GM18499 (cell line): ENCODE results near the gene C1QTNF6.

ENCODE experiments used
- ATAC-seq: cut with Tn5 transposase; IDR thresholded peaks from one replicate; pipeline ENCODE4 v1.9.1; 2021; ENCODE audit warnings: moderate number of reproducible peaks; ENCODE audit not compliant: insufficient read depth, unreplicated experiment

Gene C1QTNF6

DNA sequence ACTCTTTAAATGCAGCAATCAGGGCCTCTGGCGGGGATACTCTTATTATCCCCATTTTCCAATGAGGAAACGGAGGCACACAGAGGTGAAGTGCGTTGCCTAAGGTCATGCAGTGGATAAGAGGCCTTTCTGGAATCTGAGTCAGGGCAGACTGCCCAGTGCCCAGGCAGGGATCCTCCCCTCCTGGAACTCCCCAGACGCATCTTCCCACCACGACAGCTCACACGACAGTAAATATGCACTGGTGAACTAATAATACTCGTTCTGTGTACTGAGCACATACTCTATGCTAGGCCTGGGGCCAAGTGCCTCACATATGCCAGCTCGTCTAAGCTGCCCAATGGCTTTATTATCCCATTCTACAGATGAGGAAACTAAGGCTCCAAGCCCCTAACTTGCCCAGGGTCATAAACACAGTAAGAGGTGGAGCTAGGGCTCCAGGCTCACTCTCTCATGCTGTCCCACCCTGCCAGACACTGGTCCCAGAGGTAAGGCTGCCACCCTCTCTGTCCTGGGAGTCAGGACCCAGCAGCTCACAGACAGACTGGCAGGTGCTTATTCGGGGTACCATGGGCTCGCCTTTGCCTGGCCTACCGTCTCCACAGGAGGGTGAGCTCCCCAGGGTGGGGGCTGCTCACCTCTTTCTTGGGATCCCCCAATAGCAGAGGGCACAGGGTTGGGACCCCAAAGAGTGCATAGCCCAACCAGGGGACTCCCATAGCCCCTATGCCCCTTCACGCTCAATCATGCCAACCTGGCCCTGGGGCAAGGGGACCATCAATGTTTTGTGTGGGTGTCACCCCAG lies 40.7 kb downstream of the C1QTNF6 start:
- no peak for ATAC-seq

DNA sequence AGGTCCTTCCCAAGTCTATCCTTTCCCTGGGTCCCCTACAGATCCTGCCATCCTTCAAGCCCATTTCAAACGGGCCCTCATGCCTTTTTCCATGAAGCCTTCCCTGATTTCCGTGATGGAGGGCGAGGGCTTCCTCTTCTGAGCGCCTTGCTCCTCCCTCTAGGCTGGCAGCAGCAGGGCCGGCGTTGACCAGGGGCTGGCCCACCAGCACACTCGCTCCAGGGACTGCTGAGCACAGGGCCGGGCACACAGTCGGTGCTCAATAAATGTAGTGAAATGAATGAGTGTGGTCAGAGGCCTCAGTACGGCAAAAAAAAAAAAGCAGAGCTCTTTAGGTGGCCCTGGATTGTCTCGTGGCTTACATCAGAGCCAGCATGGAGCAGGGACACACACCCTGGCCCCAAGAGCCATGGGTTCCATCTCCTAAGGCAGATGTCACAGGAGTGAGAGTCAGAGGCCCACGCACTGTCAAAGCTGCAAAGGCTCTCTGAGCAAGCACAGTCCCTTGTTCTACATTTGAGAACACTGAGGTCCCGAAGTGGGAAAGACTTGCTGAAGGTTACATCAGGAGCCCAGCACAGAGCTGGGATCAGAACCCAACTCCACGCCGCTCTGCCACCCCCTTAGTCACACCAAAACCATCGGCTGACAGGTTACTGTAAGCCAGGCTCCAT lies 41.4 kb downstream of the C1QTNF6 start:
- ATAC-seq = no peak

DNA sequence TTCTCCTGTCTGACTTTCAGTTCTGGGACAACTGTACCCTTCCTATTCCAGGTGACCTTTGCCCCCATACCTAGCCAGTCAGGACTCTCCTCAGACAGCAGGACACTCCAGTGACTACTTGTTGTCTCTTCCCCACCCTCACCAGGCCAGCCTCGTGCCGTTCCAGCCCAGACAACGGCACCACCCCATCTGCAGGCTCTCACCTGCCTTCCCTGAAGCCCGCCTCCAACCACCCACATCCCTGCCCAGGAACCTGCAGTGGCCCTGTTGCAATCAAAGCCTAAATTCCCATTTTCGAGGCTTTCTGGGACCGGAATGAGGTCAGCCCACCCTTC lies 42.0 kb downstream of the C1QTNF6 start:
- no peak for ATAC-seq

DNA sequence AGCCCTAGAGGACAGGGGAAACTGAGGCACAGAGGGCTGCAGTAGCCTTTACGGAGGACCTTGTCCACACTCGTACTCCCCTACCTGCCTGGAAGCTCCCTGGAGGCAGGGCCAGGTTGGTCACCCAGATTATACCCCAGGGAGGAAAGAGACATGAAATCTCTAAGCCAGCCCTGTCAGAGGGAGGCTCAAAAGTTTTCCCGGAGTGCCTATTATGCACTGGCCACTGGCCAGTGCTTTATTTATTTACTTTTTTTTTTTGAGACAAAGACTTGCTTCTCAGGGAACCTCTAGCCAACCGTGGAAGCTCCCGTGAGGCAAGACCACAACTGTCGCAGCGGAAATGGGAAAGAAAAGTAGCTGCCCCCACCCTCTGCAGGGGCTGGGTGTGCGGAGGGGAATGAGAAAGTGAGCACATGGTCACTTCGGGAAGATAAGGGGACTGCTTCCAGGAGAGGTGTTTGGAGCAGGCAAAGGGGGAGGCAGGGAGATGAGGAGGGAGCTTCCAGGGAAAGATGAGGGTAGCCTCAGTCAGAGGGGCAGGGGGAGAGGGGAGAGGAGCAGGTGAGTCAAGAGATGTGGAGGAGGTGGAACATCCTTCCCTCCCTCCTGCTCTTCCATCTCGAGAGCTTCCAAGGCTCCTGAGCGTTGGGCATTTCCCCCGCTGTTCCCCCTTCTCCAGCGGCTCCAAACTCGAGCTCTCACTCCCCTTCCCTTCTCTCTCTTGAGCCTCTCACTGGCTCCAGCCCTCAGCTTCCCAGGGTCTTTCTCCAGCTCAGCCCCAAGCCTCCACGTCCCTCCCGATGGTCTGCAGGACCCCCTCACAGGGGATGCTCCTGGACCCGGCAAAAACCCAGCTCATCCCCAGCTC lies 42.6 kb downstream of the C1QTNF6 start:
- no peak for ATAC-seq

DNA sequence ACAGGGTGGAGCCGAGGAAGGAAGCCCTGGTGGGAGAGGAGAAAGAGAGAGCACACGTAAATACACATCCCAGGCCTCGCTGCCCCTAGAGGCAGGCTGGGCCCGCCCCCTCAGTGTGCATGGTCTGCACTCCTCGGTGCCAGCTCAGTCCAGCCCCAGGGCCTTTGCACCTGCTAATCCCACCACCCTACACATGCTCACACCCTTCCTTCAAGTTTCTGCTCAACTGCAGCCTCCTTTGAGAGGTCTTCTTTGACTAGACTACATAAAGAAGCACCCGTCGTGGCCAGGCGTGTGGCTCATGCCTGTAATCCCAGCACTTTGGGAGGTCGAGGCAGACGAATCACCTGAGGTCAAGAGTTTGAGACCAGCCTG lies 43.9 kb downstream of the C1QTNF6 start:
- ATAC-seq = no peak

DNA sequence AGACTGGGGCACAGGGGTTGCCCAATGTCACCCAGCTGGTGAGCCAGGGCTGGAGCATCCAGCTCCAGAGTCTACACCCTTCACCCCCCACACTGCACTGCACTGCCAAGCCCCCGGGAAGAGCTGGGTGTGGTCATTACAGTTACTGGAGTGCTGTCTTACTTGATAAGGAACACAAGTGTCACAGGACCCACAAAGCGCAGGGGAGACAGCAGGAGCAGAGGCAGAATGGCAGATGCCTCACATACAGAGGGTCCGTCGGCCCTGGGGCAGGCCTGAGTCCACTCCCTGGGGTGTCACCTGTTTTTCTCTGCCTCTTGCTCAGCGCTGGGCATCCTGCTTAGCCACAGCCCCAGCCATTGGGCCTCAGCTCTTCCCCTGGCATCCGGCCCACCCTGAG lies 46.1 kb downstream of the C1QTNF6 start:
- no peak for ATAC-seq

DNA sequence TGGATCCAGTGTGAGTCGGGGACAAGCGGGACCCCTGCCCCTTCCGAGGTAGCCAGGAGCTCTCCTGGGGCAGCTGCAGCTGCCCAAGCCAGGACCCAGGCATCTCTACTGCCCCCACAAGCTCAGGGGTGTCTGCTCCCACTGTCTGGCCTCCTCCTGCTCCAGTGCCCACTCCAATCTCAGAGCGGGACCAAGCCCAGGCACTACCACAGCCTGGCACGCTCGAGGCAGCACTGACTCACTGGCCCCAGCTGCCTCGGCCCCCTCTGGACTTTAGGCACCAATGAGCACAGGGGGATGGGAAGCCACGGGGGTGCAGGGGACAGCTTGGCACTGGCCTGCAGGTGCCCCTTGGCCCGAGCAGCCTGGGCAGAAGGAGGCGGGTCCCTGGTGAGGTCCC lies 46.6 kb downstream of the C1QTNF6 start:
- no peak for ATAC-seq

DNA sequence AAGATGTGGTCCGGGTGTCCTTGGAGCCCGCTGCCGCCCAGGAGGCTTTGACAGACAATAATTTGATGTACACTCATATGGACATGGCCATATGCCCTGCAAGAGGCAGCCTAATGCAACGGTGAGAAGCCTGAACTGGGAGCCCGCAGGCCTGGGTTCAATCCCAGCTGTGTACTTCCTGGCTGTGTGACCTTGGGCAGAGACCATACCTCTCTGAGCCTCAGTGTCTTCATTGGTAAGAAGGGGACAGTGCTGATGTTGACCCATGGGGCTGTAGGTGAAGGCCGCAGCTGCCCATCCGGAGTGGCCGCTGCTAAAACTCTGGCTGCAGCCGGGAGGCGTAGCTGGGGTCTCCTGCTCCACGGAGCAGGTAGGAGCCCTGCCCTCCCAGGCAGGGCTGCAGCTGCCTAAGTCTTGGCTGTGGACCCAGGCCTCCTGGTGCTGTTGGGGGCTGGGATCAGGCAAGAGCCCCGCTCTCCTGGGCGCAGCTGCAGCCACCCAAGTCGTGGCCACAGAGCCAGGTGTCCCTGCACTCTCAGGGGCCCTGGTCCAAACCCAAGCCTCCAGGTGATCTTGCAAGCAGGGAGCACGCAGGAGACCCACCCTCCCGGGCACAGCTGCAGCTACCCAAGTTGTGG lies 47.2 kb downstream of the C1QTNF6 start:
- no peak for ATAC-seq

DNA sequence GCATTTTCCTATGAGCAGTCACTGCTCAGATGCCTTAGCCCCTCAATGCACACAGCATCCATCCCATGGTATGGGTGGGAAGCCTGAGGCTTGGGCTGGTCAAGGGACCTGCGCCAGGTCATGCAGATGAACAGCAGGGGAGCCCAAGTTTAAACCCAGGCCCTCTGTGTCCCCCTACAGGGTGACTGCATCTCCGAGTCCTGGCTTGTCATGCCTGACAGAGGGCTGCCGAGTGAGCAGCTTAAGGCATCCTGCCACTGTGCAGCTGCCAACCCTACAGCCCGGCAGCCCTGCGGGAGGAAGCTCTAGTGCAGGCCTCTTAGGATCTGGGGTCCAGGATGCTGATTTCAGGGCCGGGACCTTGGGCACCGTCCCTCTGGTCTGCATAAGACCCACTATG lies 48.3 kb downstream of the C1QTNF6 start:
- no peak for ATAC-seq

DNA sequence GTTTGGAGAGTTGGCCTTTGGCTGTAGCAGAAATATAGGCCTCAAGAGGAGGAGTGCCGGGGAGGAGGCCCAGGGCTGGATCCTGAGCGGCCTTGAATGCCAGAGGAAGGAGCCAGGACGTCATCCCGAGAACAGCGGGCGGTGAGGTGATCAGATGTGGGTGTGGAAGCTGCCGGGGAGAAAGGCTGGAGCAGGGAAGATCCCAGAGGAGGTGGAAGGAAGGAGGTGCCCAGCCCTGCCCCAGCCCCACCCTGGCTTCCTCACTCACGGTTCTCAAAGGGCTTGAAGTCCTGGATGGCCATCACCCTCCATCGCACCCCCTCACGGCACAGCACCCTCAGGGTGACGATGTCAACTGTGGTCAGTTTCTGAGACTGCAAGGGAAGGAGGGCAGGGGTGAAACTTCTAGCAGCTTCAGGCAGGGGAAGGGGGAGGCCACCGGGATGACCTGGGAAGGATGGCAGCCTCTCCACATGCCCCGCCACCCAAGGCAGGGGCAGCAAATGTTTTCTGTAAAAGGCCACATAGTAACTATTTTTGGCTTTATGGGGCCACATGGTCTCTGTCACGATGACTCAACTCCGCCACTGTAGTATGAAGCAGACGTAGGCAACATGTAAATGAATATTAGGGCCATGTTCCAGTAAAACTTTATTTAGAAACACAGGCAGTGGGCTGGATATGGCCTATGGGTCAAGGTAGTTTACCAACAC lies 49.0 kb downstream of the C1QTNF6 start:
- ATAC-seq = no peak

DNA sequence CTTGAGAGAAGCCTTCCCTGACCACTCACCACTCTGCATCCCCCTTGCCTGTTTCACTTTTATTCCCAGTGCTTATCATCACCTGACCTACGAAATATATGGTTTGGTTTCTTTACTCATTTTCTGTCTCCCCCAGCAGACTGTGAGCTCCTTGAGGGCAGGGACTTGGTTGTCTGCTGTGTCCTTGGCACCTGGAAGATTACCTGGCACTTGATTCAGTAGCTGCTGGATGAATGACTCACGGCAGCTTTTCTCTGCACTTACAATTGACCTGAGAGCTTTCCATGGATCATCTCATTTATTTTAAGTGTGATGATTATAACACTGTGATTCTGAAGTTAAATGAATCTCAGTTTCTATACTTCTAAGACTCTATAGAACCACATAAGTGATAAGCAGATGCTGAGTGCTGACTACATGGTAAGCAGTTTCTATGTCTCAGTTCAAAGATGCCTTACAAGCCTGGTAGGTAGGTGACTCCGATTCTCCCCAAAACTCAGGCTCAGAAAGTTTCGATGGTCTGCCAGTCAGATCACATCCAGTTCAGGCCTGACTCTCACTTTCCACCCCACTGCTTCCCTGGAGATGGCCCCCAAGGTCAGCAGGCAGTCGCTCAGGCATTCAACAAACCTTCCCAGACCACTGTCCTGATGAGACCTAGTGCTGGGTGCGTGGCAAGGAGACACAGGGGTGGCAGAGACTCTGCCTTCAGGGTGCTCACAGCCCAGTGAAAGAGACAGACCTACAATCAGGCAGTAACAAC lies 50.0 kb downstream of the C1QTNF6 start:
- ATAC-seq = no peak

DNA sequence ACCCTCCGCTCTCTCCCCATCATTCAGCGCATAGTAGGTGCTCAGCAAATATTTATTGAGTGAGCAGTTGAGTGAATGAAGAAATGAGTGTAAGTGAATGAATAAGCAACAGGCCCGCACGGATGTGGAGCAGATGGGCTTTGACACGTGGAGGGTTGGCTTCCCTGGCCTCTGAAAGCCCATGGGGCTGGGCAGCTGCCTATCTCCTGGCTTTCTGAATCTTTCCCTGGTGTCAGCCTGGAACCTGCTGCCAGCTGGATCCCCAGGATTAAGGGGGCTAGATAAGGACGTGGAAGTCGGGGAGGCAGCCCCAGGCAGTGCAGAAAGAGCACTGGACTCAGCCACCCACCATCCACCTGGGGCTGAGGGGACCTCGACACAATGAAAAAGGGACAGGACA lies 50.9 kb downstream of the C1QTNF6 start:
- ATAC-seq = no peak

DNA sequence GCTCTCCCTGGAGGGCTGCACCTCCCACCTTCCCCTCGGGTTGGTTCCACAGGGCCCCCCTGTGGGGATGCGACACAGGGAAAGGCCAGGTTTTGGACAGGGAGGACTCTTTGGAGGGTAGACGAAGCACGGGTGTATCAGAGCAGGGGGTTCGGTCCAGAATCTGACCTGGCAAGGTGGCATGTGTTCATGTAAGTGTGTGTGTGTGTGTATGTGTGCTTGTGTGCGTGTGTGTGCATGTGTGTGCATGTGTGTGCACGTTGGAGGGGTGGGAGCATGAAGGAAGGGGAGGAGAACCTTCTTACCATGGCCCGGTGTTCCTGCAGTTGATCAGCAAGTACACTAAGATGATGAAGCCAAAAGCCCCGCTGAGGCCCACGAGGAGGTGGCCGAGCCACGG lies 53.0 kb downstream of the C1QTNF6 start:
- ATAC-seq = no peak

DNA sequence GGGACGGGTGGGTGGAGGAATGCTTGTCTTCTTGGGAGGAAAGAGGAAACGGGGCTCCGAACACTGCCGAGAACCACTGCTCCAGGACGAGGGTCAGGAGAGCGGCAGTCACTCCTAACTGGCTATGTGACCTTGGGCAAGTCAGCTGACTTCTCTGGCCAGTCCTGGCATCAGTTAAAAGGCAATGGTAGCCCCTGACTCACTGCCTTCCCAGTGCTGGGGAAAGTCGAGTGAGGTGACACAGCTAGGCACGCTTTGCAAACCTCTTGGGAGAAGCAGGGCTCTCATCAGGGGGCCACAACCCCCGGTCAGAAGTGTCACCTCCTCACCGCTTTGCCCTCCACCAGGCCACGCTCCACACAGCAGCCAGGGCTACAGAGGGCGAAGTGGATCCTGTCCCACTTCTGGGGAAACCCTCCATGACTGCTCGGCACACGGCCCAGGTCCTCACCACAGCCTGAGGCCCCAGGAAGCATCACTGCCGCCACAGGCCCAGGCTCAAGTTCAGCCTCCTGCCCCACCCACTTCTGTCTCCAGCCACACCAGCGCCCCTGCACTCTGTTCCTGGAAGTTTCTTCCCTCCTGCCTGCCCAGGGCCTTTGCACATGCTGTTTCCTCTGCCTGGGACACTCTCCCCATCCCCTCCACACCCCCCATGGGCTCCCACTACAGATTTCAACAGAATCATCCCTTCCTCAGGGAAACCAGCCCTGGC lies 54.6 kb downstream of the C1QTNF6 start:
- ATAC-seq = no peak

DNA sequence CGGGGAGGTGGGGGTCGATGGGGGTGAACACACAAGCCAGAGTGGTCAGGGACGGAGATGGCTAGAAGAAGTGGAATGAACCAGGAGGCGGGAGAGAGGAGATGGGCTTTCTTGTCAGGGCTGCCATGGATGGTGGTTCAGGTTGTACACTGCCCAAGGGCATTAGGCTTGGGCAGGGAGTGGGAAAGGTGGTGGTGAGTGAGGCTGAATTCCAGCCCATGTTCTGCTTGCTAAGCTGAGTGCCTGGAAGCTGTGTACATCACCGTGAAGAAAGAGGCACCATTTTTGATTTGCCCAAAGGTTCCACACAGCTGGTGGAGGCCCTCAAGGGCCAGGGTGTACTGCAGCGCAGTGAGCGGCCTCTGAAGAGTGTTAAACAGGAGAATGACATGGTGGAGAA lies 55.3 kb downstream of the C1QTNF6 start:
- no peak for ATAC-seq
